GM10266 (cell line): ENCODE data around the gene WDR18.

ENCODE experiments used
- DNase-seq: peaks from one replicate; pipeline ENCODE4 v3.0.0; 2012; ENCODE audit errors: extremely low spot score
- TF ChIP-seq, protein P1 (sequence below): IDR thresholded peaks from 2 replicates; pipeline ENCODE4 v1.5.1; 2012; ENCODE audit warnings: mild to moderate bottlenecking, low read depth; ENCODE audit not compliant: control insufficient read depth, insufficient read depth; ENCODE audit errors: missing control alignments

The WDR18 gene

DNA sequence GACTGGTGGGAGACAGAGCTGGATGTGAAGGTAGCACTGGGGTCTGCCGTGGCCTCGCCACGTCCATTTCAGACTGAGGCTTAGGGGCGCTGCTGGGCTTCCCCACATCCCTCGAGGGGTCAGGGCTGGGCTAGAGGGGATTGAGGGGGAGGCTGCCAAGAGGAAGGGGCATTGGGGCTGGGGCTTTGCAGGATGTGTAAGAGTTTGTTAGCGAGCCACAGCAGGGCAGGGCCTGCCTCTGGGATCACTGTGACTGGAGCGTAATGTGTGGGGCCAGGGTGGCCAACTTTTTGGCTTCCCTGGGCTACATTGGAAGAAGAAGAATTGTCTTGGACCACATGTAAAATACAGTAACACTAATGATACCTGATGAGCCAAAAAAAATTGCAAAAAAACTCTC is 44.2 kb upstream of the WDR18 start:
- TF ChIP-seq, protein P1, sequence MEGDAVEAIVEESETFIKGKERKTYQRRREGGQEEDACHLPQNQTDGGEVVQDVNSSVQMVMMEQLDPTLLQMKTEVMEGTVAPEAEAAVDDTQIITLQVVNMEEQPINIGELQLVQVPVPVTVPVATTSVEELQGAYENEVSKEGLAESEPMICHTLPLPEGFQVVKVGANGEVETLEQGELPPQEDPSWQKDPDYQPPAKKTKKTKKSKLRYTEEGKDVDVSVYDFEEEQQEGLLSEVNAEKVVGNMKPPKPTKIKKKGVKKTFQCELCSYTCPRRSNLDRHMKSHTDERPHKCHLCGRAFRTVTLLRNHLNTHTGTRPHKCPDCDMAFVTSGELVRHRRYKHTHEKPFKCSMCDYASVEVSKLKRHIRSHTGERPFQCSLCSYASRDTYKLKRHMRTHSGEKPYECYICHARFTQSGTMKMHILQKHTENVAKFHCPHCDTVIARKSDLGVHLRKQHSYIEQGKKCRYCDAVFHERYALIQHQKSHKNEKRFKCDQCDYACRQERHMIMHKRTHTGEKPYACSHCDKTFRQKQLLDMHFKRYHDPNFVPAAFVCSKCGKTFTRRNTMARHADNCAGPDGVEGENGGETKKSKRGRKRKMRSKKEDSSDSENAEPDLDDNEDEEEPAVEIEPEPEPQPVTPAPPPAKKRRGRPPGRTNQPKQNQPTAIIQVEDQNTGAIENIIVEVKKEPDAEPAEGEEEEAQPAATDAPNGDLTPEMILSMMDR = no peak
- DNase-seq = no peak

DNA sequence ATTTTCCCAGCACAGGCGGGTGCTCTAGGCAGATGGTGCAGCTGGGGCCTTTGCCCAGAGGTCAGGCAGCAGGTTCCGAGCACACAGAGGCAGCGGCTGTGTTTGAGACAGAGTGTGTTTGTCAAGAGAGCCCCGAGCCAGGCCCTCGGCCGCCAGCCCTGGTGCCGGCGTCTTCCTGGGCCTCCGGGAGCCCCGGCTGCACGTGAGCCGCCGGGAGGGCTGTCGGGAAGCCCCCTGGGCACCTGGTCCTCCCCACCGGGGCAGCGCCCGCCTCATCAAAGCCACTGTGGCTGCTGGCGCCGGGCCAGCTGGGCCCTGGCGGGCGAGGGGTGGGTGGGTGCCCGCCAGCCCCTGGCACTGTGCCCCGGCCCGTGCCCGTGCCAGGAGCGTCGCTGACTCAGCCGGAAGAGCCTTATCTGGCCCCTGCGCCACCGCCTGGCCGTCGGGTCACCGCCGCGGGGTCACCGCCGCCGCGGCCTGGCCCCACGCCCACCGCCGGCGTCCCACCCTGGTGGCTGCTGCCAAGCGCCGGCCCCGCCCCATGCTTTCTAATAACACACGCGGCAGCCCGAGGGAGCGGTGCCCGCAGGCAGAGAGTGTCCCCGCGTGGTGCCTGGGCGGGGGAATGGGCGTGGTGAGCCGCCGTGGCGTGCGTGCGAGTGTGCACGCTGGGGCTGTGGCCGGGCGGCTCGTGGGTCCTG is 43.4 kb upstream of the WDR18 start:
- TF ChIP-seq, protein P1 = peak; percentile 24
- DNase-seq = no peak

DNA sequence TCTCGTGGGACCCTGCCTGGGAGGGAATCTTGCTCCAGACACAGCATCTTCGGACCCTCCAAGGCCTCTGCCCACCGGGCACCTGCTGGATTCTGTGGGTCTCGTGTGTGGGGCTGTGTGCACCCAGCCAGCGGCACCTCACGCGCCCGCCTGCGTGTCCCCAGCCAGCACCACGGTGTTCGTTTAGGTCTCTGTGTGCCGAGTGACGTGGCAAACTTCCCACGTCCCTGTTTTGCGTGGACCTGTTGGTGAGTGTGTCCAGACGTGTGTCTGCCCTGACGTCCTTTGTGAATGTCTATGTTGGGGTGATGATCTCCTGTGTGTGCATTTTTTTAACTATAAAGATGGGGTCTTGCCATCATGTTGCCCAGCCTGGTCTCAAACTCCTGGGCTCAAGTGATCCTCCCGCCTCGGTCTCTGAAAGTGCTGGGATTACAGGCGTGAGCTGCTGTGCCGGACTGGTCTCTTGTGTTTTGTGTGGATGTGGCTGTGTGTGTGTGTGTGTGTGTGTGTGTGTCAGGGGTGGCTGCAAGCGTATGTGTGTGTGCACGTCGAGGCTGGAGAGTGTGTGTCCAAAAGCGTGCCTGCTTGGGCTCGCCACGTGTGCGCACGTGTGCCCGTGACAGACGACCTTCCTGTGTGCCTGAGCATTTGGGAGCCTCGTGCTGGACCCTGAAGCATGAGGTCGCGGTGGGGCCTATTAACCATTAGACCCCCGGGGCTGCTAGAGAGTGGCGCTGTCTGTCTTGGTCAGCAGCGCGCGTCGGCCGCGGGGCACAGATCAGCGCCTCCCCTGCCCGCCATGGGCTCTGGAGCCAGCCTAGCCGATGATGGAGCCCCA is 42.6 kb upstream of the WDR18 start:
- no peak for DNase-seq
- TF ChIP-seq, protein P1 = no peak

DNA sequence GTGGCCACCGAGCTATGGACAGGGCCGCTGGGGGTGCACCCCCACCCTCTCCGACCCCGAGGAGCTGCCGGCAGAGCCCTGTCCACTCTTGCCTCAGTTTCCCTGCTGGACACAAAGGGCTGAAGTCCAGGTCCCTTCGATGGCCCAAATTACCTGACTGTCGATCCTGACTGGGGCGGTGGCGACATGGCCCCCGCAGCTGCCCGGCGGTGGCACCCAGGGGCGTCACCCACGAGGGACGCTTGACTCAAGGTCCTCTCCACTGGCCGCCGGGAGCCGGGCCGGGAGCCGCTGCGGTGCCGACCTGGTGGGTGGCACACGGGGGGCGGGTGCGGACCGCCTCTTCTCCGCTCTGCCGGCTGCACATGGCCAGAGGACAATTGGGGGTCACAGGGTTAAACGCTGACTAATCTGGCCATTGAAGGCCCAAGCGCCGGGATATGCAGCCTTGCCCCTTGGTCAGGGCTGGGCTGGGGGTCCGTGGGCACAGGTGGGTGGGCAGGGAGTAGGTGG is 42.0 kb upstream of the WDR18 start:
- TF ChIP-seq, protein P1 = no peak
- DNase-seq = no peak

DNA sequence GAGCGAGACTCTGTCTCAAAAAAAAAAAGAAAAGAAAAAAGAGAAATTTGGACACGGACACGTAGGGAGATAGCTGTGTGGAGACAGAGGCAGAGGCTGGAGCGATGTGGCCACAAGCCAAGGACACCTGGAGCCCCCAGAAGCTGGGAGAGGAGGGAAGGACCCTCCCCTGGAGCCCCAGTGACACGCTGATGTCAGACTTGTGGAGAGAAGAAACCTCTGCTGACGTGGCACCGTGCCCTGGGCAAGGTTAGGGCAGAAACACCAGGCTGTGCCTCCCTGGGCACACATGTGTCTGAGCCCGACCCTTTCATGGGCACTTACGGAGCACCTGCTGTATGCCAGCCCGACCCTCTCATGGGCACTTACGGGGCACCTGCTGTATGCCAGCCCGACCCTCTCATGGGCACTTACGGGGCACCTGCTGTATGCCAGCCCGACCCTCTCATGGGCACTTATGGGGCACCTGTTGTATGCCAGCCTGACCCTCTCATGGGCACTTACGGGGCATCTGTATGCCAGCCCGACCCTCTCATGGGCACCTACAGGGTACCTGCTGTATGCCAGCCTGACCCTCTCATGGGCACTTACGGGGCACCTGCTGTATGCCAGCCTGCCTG is 40.5 kb upstream of the WDR18 start:
- DNase-seq = no peak
- TF ChIP-seq, protein P1 = no peak

DNA sequence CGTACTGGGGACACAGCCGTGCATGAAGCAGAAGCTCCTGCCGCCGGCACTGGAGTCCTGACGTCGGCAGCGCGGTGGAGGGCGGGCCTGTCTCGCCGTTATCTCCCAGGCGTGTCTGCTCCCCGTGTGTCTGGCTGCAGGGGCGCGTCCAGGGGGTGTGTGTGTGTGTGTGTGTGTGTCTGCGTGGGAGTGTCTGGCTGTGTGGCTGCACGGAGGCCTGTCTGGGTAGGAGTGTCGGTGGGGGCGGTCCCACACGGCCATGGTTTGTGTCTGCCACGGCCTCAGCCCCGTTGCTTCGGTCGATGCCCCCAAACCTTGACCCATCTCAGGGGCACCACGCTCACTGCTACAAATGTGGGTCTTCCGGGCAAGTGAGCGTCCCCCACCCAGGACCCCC is 40.0 kb upstream of the WDR18 start:
- no peak for DNase-seq
- TF ChIP-seq, protein P1 = no peak
